Thyroid gland (tissue), 4 donors: Measurements from ENCODE around the gene OR14K1. TPM values are rescaled to one million over a fixed set of nuclear protein-coding genes. Genes with fewer than 3 reads are reported as not detected.

Experiments
- total RNA-seq, 4 donors: library from RNA; depleted of rRNA; stranded (reverse); fragments of >200 nt; gene quantifications; one replicate each; pipeline ENCODE4 v1.2.3, GENCODE V29; 2016

The OR14K1 gene
- total RNA-seq, 4 donors from 2014 or later, result 1.1 TPM; not detected in 3

Other genes with a start within 250 kb of the OR14K1 start
- not detected for gene OR2C3, start 202.2 kb upstream of the OR14K1 start, total RNA-seq
- gene GCSAML, start 189.5 kb upstream of the OR14K1 start, total RNA-seq, result under 1 TPM in 1 of 4 donors, not detected in 3; 0.13 TPM
- not detected for gene OR2G2, start 150.3 kb upstream of the OR14K1 start, total RNA-seq
- not detected for gene OR2G3, start 133.0 kb upstream of the OR14K1 start, total RNA-seq
- gene OR13G1, start 58.9 kb upstream of the OR14K1 start, total RNA-seq, result not detected
- not detected for gene OR6F1, start 22.0 kb upstream of the OR14K1 start, total RNA-seq
- not detected for gene OR14A2, start 9.5 kb downstream of the OR14K1 start, total RNA-seq
- gene OR1C1, start 21.9 kb downstream of the OR14K1 start, total RNA-seq, result not detected
- gene OR14A16, start 85.5 kb downstream of the OR14K1 start, total RNA-seq, result not detected
- gene OR11L1, start 103.3 kb downstream of the OR14K1 start, total RNA-seq, result under 1 TPM in 1 of 4 donors, not detected in 3; 0.68 TPM
- gene TRIM58, start 118.6 kb downstream of the OR14K1 start, total RNA-seq, result 10 to 100 TPM; 22.6 to 52.1 (median 29.4) TPM
- 10 to 100 TPM in 1 of 4 donors, 1 to 10 TPM in 3; 2.8 to 25.8 (median 6.0) TPM for gene OR2W3, start 157.0 kb downstream of the OR14K1 start, total RNA-seq
- 1 to 10 TPM in 2 of 4 donors, under 1 TPM in 1, not detected in 1; 0.54 to 1.7 (median 1.2) TPM for gene OR2T8, start 181.6 kb downstream of the OR14K1 start, total RNA-seq
- under 1 TPM in 2 of 4 donors, not detected in 2; 0.33 to 0.63 TPM for gene OR2AJ1, start 186.3 kb downstream of the OR14K1 start, total RNA-seq
- gene OR2L8, start 210.2 kb downstream of the OR14K1 start, total RNA-seq, result 1 to 10 TPM in 1 of 4 donors, under 1 TPM in 1, not detected in 2; 0.68 to 1.0 TPM
- gene OR2AK2, start 226.6 kb downstream of the OR14K1 start, total RNA-seq, result under 1 TPM in 2 of 4 donors, not detected in 2; 0.63 to 0.67 TPM